Measurements from ENCODE around the gene PLK5.

PLK5 gene

DNA sequence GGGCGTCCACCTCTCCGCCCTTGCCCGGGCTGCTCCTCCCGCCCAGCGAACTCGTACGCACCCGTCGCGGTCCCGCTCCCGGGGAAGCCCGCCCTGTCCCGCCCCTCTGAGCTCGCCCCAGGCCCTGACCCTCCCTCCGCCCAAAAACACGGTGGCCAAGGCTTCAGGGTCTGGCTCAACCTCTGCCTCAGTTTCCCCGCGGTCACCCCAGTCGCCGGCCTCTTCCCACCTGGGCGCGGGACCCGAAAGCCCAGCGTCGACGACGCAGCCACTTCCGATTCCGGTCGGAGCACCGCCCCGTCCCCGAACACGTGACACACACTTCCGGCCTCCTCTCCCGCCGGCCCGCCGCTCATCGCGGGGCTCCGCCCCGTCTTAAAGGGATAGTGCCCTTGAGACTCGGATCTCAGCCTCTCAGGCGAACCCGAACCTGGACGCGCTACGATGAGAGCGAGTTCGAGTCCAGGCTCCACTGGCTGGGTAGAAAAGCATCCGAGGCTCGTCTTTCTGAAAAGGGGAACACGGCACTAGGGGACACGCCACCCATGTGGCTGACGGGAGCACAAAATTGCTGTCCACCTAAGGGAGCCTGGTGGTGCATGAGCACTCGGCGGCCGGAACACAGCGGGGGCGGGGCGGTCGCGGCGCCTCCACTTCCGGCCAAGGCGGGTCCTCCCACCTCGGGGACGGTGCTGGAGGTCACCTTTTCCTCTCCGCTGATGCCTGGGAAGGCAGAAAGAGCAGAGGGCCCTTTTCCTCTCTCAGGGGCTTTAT lies 44.8 kb upstream of the PLK5 start, which contains the start of gene C19orf25:
C19orf25 (minus strand) TSS at position 282 of the 774 bp plus-strand sequence. CDS start 312 bp downstream, outside the sequence.
- Histone ChIP-seq H3K27me3 (ENCODE audit: insufficient read depth, poor library complexity, severe bottlenecking) (no peaks in the 10 kb centered on the region), H3K4me3 (replicated peaks; ENCODE audit: insufficient read depth, low read length) (peak within 1 kb of the TSS; percentile 99), H3K27ac (replicated peaks) (peak within 1 kb of the TSS; percentile 81)
- peak; percentile 92 to 96 for DNase-seq (ENCODE audit: low read depth in 1 of 2, low spot score in 1 of 2)
- peak; percentile 20; the same call in 1 of the 2 replicates for TF ChIP-seq SPI1 (IDR thresholded peaks at IDR 0.05; ENCODE audit: borderline replicate concordance, low read depth)
- TF ChIP-seq, protein P1, sequence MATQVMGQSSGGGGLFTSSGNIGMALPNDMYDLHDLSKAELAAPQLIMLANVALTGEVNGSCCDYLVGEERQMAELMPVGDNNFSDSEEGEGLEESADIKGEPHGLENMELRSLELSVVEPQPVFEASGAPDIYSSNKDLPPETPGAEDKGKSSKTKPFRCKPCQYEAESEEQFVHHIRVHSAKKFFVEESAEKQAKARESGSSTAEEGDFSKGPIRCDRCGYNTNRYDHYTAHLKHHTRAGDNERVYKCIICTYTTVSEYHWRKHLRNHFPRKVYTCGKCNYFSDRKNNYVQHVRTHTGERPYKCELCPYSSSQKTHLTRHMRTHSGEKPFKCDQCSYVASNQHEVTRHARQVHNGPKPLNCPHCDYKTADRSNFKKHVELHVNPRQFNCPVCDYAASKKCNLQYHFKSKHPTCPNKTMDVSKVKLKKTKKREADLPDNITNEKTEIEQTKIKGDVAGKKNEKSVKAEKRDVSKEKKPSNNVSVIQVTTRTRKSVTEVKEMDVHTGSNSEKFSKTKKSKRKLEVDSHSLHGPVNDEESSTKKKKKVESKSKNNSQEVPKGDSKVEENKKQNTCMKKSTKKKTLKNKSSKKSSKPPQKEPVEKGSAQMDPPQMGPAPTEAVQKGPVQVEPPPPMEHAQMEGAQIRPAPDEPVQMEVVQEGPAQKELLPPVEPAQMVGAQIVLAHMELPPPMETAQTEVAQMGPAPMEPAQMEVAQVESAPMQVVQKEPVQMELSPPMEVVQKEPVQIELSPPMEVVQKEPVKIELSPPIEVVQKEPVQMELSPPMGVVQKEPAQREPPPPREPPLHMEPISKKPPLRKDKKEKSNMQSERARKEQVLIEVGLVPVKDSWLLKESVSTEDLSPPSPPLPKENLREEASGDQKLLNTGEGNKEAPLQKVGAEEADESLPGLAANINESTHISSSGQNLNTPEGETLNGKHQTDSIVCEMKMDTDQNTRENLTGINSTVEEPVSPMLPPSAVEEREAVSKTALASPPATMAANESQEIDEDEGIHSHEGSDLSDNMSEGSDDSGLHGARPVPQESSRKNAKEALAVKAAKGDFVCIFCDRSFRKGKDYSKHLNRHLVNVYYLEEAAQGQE (IDR thresholded peaks at IDR 0.05; ENCODE audit: insufficient replicate concordance, low read depth): peak; percentile 33
- peak; percentile 78; the same call in 1 of the 2 replicates for TF ChIP-seq POLR2AphosphoS5 (IDR thresholded peaks at IDR 0.05; ENCODE audit: low read depth)
- TF ChIP-seq, protein P2, sequence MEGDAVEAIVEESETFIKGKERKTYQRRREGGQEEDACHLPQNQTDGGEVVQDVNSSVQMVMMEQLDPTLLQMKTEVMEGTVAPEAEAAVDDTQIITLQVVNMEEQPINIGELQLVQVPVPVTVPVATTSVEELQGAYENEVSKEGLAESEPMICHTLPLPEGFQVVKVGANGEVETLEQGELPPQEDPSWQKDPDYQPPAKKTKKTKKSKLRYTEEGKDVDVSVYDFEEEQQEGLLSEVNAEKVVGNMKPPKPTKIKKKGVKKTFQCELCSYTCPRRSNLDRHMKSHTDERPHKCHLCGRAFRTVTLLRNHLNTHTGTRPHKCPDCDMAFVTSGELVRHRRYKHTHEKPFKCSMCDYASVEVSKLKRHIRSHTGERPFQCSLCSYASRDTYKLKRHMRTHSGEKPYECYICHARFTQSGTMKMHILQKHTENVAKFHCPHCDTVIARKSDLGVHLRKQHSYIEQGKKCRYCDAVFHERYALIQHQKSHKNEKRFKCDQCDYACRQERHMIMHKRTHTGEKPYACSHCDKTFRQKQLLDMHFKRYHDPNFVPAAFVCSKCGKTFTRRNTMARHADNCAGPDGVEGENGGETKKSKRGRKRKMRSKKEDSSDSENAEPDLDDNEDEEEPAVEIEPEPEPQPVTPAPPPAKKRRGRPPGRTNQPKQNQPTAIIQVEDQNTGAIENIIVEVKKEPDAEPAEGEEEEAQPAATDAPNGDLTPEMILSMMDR (IDR thresholded peaks at IDR 0.05; ENCODE audit: insufficient read depth, low read length): no peak
- peak; percentile 78 for TF ChIP-seq GABPA (IDR thresholded peaks at IDR 0.05; ENCODE audit: low read depth)

DNA sequence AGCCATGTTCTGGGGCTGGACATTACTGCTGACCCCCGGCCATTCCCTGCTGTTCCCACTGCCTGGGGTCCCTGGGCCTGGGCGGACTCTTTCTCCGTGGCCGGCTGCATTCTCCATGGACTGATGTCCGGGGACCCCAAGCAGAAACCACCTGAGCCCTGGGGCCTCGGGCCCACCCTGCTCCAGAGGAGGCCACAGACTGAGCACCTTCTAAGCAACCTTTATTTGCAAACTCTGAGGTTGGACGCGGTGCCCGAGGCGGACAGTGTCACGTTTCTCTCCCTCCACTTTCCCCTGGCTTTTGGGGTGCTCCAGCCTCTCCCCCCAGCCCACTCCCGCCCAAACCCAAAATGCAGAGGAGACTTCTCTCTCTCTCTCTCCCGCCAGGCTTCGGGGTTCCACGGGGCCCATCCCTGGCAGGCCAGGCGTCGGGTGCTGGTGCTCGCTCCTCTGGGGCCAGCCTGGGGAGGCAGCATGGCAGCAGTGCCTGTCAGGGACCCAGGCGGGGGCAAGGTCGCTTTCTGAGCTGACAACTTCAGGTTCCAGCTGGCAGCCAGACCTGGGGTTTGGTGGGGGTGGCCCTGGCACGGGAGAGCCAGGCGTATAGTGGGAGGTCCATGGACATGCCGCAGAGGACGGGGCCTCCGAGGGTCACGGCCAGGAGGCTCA lies 42.5 kb upstream of the PLK5 start:
- no peak for DNase-seq (ENCODE audit: low read depth in 1 of 2, low spot score in 1 of 2)
- no peak overlapping the region for H3K27ac ChIP-seq (replicated peaks)
- no peak for TF ChIP-seq GABPA (IDR thresholded peaks at IDR 0.05; ENCODE audit: low read depth)
- no peak for TF ChIP-seq SPI1 (IDR thresholded peaks at IDR 0.05; ENCODE audit: borderline replicate concordance, low read depth)
- no peak for TF ChIP-seq POLR2AphosphoS5 (IDR thresholded peaks at IDR 0.05; ENCODE audit: low read depth)
- TF ChIP-seq, protein P1 (IDR thresholded peaks at IDR 0.05; ENCODE audit: insufficient replicate concordance, low read depth): no peak
- TF ChIP-seq, protein P2 (IDR thresholded peaks at IDR 0.05; ENCODE audit: insufficient read depth, low read length): no peak
- no peaks in the 10 kb centered on the region for H3K27me3 ChIP-seq (ENCODE audit: insufficient read depth, poor library complexity, severe bottlenecking)
- H3K4me3 ChIP-seq (replicated peaks; ENCODE audit: insufficient read depth, low read length): no peak overlapping the region

DNA sequence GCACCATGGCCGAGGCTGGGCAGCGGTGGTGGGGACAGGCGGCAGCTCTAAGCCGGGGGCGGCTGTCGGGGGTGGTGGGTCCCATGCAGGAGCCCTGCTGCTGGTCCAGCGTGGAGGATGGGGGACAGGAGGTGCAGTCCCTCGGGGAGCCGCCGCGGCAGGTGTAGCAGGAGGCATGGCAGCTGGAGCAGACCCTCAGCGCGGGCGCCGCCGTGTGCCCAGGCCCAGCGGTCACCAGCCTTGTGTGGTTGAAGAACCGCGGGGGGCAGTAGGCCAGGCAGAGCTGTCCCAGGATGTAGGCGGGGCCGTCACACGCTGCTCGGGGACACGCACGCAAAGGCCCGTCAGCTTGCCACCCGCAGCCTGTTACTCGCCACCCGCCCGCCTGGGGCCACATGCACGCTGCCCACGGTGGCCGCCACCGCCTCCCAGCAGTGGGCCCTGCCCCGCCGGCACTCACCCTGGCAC lies 42.0 kb upstream of the PLK5 start:
- Histone ChIP-seq H3K27me3 (ENCODE audit: insufficient read depth, poor library complexity, severe bottlenecking) (no peaks in the 10 kb centered on the region), H3K27ac (replicated peaks) (no peak overlapping the region), H3K4me3 (replicated peaks; ENCODE audit: insufficient read depth, low read length) (no peak overlapping the region)
- TF ChIP-seq POLR2AphosphoS5 (IDR thresholded peaks at IDR 0.05; ENCODE audit: low read depth): no peak
- no peak for TF ChIP-seq GABPA (IDR thresholded peaks at IDR 0.05; ENCODE audit: low read depth)
- TF ChIP-seq SPI1 (IDR thresholded peaks at IDR 0.05; ENCODE audit: borderline replicate concordance, low read depth): no peak
- TF ChIP-seq, protein P2 (IDR thresholded peaks at IDR 0.05; ENCODE audit: insufficient read depth, low read length): no peak
- TF ChIP-seq, protein P1 (IDR thresholded peaks at IDR 0.05; ENCODE audit: insufficient replicate concordance, low read depth): no peak
- no peak for DNase-seq (ENCODE audit: low read depth in 1 of 2, low spot score in 1 of 2)

All from HL-60 (cell line).